Effector memory CD8-positive, alpha-beta T cell (primary cell): ENCODE data around the gene PRDM15.

ENCODE experiments used
- ATAC-seq: fragments of 150-1000 bp; cut with Tn5 transposase; replicated peaks from 2 replicates; pipeline ENCODE4 v1.10.0; 2021; ENCODE audit warnings: mild to moderate bottlenecking, moderate library complexity
- DNase-seq, 3 experiments: peaks; one replicate each; pipeline ENCODE4 v3.0.0; 2021
- H3K27ac Mint-ChIP-seq, 2 donors: one replicate each; pipeline ENCODE4 v1.8.0; 2022; ENCODE audit warnings: mild to moderate bottlenecking in 2 of 2, mixed read lengths in 2 of 2, moderate library complexity in 2 of 2
- H3K27me3 Mint-ChIP-seq, 2 donors: one replicate each; pipeline ENCODE4 v1.8.0; 2022; ENCODE audit warnings: mixed read lengths in 2 of 2
- H3K36me3 Mint-ChIP-seq: one replicate; pipeline ENCODE4 v1.8.0; 2022; ENCODE audit warnings: mild to moderate bottlenecking, moderate library complexity, mixed read lengths; ENCODE audit not compliant: insufficient read depth
- H3K4me1 Mint-ChIP-seq, 2 donors: one replicate each; pipeline ENCODE4 v1.8.0; 2022; ENCODE audit warnings: low read depth in 2 of 2, mixed read lengths in 2 of 2
- H3K4me3 Mint-ChIP-seq, 2 donors: one replicate each; pipeline ENCODE4 v1.8.0; 2022; ENCODE audit warnings: mild to moderate bottlenecking in 2 of 2, mixed read lengths in 2 of 2, moderate library complexity in 2 of 2
- H3K9me3 Mint-ChIP-seq, 2 donors: one replicate each; pipeline ENCODE4 v1.8.0; 2022; ENCODE audit warnings: mixed read lengths in 2 of 2

The PRDM15 gene

DNA sequence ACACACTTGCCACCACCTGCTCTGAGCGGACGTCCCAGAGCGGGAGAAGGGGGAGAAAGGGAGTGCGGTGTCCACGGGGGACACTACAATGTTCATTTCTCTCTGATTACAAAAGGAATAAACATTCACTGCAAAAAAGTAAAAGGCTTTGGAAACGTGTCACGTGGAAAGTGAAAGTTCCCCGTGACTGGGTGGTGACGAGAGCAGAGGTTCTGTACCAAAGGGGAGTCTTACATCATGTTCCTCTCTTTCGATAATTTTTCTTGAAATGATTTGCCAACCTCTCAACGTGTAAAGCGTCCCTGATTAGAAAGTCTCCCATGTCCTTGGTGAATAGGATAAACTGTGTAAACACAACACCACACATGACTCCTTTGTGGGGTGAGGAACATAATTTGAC lies 22.0 kb upstream of the PRDM15 start:
- DNase-seq (no peak), ATAC-seq (no peak)
- Mint-ChIP-seq H3K4me3 (no peak overlapping the region), H3K27me3 (no peaks in the 10 kb centered on the region), H3K27ac (peak overlapping the region; percentile 69 to 72), H3K4me1 (peaks cover 6 to 14% of the 10 kb centered on the region in 2 donors), H3K36me3 (peaks cover 4% of the 10 kb centered on the region), H3K9me3 (no peaks in the 10 kb centered on the region)

DNA sequence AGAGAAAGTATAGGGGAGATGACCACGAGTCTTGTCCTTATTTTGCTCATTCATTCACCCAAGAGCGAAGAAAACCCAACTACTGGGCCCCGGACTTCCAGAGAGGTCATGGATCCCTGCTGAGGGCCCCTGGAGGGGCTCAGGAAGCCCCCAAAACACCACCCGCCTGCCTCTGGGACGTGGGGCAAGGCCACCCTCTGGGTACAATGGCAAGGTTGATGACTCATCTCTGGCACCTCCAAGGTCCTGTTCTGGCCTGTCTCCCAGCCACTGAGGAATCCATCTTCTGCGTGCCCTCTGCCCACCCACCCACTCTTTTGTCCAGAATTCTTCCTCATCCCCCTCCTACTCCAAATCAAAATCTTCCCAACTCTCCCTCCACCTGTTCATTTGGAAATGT lies 21.3 kb upstream of the PRDM15 start:
- peaks cover 4% of the 10 kb centered on the region for H3K36me3 Mint-ChIP-seq
- H3K27me3 Mint-ChIP-seq: no peaks in the 10 kb centered on the region
- H3K4me1 Mint-ChIP-seq: peaks cover 9 to 19% of the 10 kb centered on the region in 2 donors
- DNase-seq: no peak
- peak overlapping the region in 1 of 2 donors; percentile 72 for H3K27ac Mint-ChIP-seq
- no peaks in the 10 kb centered on the region for H3K9me3 Mint-ChIP-seq
- ATAC-seq: no peak
- no peak overlapping the region for H3K4me3 Mint-ChIP-seq

DNA sequence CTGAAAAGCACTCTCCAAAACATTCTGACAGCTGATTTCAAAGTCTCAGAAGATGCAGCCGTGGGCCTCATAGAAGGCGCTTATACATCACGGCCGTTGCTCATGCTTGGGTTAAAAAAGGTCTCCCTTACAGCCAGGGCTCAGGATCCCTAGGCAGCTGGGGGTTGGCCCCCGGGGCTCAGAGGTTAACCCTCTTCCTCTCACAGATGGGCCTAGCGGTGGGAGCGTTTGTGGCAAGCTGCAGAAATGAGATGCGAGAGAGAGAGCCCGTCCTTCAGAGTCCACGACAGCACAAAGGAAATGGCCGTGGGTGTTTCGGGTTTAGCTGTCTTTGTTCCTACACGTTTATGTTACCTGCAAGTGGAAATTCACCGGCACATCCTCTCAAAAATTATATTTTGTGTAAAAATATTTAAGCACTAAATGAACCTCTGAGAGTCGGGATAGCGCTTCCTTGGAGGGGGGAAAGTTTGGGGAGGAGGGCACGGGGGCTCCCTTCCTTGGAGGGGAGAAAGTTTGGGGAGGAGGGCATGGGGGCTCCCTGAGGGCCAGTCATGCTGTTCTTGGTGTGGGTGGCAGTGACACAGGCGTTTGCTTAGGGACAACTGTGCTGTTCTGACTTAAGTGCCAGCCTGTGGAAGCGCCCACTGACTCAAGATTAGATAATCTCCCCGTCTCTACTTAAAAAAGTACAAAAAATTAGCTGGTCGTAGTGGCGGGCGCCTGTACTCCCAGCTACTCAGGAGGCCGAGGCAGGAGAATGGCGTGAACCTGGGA lies 20.5 kb upstream of the PRDM15 start:
- peak overlapping the region in 1 of 2 donors; percentile 44 for H3K4me3 Mint-ChIP-seq
- H3K27me3 Mint-ChIP-seq: no peaks in the 10 kb centered on the region
- no peaks in the 10 kb centered on the region for H3K9me3 Mint-ChIP-seq
- ATAC-seq (peak; percentile 65), DNase-seq (peak in 2 of 3 experiments; percentile 6 to 12)
- H3K36me3 Mint-ChIP-seq: peaks cover 4% of the 10 kb centered on the region
- peak overlapping the region; percentile 80 to 82 for H3K27ac Mint-ChIP-seq
- H3K4me1 Mint-ChIP-seq: peaks cover 9 to 19% of the 10 kb centered on the region in 2 donors

DNA sequence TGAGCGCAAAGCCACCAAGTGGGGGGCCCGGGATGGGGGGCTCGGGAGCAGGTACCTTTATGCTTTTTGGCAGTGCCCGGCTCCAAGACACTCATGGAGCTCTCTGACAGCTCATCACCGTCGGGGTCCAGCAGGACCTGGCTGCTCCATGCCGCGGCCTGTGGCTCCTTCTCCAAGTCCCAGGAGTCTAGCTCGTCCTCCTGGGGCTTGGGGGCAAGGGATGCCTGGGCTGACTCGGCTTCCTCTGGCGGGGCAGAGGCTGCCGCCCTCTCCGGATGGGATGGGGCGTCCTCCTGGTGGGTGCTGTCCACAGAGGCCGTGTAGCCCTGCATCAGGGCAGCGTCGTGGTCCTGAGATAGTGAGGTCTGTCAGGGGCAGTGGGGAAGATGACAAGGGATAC lies 19.9 kb upstream of the PRDM15 start:
- H3K27ac Mint-ChIP-seq: peak overlapping the region; percentile 80 to 82
- H3K27me3 Mint-ChIP-seq: no peaks in the 10 kb centered on the region
- peaks cover 9 to 19% of the 10 kb centered on the region in 2 donors for H3K4me1 Mint-ChIP-seq
- H3K36me3 Mint-ChIP-seq: peaks cover 4% of the 10 kb centered on the region
- H3K4me3 Mint-ChIP-seq: no peak overlapping the region
- ATAC-seq (no peak), DNase-seq (no peak)
- no peaks in the 10 kb centered on the region for H3K9me3 Mint-ChIP-seq

DNA sequence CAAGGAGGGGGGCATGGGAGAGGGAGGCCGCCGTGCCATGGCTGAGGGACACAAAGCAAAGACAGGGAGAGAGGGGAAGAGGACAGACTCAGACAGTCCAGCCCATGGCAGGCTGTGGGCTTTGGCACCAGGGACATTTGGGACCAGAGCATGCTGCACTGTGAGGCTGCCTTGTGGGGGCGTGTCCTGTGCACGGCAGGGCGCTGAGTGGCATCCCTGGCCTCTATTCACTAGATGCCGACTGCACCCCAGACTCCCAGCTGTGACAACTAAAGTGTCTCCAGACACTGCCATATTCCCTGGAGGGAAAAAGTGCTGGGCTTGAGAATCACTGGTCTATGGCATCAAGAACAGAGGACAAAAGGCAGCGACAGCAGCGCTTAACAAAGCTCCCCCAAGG lies 18.6 kb upstream of the PRDM15 start:
- peaks cover 9 to 19% of the 10 kb centered on the region in 2 donors for H3K4me1 Mint-ChIP-seq
- DNase-seq (no peak), ATAC-seq (no peak)
- no peak overlapping the region for H3K27ac Mint-ChIP-seq
- H3K27me3 Mint-ChIP-seq: no peaks in the 10 kb centered on the region
- no peak overlapping the region for H3K4me3 Mint-ChIP-seq
- no peaks in the 10 kb centered on the region for H3K9me3 Mint-ChIP-seq
- H3K36me3 Mint-ChIP-seq: peaks cover 4% of the 10 kb centered on the region

DNA sequence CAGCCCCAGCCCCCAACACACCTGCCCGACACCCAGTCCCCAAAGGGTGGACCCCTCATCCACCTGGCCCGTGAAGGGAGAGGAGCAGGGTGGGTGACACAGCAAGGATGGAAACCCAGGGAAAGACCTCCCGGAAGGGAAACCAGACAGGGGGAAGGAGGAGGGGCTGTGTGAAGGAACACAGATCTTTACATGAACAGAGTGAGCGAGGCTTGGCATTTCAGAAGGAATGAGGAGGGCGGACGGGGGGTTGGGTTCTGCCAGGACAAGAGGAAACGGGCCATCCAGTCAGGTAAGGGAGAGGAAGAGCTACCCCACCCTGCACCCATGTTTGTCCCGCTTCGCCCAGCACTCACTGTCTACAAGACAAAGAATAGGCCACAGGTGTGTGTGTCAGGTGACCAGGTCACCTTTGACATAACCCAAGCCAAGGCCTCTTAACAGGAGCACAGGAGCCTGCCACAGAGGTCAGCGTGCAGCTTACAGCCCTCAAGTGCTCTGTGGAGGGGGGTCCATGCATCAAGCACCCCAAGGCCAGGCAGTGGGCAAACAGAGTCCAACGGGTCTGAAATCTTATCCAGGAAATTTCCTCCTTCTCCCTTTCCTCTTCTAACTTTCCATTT lies 18.0 kb upstream of the PRDM15 start:
- Mint-ChIP-seq H3K4me1 (peaks cover 9 to 19% of the 10 kb centered on the region in 2 donors), H3K36me3 (peaks cover 4% of the 10 kb centered on the region), H3K27me3 (no peaks in the 10 kb centered on the region), H3K27ac (no peak overlapping the region), H3K4me3 (no peak overlapping the region), H3K9me3 (no peaks in the 10 kb centered on the region)
- DNase-seq (no peak), ATAC-seq (no peak)

DNA sequence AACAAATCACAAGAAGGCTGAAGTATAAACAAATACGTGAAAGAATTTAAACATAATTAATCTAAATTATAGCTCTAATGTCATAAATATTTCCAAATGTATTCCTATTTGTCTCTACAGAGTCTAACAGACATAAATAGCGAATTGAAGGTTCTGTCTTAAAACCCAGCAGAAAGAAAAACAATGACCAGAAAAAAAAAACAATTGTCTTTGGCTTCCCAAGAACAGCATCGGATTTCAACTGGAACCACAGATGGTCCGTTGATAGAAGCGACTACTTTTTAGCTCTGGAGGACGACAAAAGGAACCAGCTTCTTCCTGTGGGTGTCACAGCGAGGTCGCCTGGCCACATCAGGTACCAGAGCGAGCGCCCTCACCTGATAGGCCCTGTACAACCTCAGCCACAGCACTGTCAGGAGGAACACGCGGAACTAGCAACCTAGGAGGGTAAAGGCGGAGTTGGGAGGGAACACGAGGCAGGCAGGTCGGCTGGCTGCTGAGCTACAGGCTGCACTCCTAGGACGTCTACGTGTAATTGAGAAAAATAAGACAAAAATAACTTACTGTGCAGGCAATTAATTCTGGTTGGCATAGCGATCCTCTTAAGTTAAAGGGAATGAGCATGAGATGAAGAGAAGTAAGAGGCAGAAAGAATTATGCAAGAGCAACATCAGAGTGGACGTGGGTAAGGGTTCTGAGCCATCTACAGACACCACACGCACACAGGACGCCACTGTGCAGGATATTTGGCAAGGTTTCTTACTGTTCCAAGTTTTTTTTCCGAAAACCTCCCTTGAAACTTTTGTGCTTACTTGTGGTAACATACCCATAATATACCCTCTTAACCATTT lies 16.7 kb upstream of the PRDM15 start:
- Mint-ChIP-seq H3K4me3 (no peak overlapping the region), H3K27ac (peak overlapping the region; percentile 26 to 32), H3K4me1 (peaks cover 9 to 19% of the 10 kb centered on the region in 2 donors), H3K27me3 (no peaks in the 10 kb centered on the region), H3K9me3 (no peaks in the 10 kb centered on the region), H3K36me3 (peaks cover 4% of the 10 kb centered on the region)
- ATAC-seq (peak; percentile 96), DNase-seq (peak; percentile 8 to 35 (median 28))

DNA sequence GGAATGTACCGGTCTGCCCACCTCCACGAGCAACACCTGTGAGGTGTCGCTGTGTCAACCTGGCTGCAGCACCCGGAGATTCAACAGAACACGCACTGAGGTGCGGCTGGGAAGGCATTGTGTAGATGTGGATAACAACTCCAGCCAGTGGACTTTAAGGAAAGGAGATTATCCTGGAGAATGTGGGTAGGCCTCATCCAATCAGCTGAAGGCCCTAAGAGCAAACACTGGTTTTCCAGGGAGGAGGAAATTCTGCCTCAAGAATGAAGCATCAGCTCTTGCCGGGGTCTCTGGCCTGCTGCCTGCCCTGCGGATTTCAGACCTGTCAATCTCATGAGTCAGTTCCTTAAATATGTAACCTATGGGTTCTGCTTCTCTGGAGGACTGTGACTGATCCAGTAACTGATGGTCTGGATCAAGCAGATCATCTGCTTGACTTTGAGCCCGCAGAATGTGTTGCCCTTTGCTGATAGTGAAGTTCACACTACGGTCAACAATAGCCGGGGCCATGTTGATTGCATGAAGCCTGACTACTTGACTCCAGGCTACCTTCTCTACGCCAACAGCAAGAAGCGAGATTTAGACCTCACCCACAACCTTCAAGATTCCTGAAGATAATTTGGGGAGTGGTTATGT lies 15.9 kb upstream of the PRDM15 start:
- DNase-seq (no peak), ATAC-seq (no peak)
- no peak overlapping the region for H3K4me3 Mint-ChIP-seq
- no peaks in the 10 kb centered on the region for H3K27me3 Mint-ChIP-seq
- H3K9me3 Mint-ChIP-seq: no peaks in the 10 kb centered on the region
- no peak overlapping the region for H3K27ac Mint-ChIP-seq
- peaks cover 4% of the 10 kb centered on the region for H3K36me3 Mint-ChIP-seq
- peaks cover 9 to 19% of the 10 kb centered on the region in 2 donors for H3K4me1 Mint-ChIP-seq

DNA sequence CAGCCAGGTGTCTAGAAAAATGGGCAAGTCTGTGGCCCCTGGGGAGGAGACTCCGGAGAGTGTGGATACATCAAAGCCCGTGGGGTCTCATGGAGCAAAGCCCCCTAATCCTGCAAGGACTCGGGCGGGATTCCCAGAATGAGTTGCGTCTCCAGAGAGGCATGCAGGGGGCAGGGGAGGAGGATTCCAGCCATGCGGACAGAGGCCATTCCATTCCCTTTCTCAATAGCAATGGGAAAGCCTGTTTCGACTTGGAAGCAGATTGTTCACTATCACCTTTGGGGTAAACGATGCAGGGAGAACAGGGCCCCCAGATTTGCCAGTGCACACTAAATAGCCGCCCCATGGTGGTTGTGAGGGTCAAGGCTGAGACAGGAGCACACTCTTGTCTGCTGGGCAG lies 15.4 kb upstream of the PRDM15 start:
- Mint-ChIP-seq H3K4me1 (peaks cover 9 to 18% of the 10 kb centered on the region in 2 donors), H3K36me3 (no peaks in the 10 kb centered on the region), H3K9me3 (no peaks in the 10 kb centered on the region), H3K27ac (no peak overlapping the region), H3K4me3 (no peak overlapping the region), H3K27me3 (no peaks in the 10 kb centered on the region)
- ATAC-seq (no peak), DNase-seq (no peak)

DNA sequence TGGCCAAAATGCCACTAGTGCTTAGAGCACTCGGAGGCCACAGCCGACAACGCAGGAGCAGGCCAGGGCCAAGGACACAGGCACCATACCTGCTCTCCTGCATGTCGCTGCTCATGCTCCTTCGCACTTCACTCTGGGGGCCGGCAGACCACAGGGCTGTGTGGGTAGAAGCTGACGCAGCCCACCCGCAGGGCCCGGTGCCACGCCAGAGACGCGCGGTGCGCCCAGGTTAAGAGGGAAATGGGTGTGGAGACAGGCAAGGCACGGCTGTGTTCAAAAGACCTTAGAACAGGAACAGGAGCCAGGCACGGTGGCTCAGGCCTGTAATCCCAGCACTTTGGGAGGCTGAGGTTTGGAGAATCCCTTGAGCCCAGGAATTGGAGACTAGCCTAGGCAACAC lies 13.6 kb upstream of the PRDM15 start:
- H3K4me3 Mint-ChIP-seq: no peak overlapping the region

DNA sequence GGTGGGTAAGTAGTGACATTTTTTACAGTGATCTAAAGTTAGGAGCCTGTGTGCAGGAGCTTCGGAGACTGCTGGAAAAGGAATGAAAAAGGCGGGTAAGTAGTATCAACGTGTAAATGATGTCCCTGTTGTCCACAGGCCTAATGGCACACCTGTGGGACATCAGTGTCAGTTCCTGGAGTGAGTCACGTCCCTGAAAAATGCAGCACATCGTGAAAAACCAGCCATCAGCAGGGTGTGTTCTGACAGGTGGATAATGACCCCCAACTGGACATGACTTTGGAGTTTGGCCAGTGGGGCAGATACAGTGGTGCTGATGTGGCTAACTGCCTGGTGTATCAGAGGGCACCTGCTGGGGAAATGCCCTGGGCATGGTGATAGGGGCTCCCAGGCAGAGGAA lies 12.0 kb upstream of the PRDM15 start:
- no peak for DNase-seq
- no peak overlapping the region for H3K4me3 Mint-ChIP-seq
- peaks cover 3 to 5% of the 10 kb centered on the region in 2 donors for H3K4me1 Mint-ChIP-seq
- H3K36me3 Mint-ChIP-seq: no peaks in the 10 kb centered on the region
- H3K9me3 Mint-ChIP-seq: no peaks in the 10 kb centered on the region
- ATAC-seq: no peak
- no peaks in the 10 kb centered on the region for H3K27me3 Mint-ChIP-seq
- no peak overlapping the region for H3K27ac Mint-ChIP-seq

More for the DNA sequence above, 13.6 kb upstream of the PRDM15 start:
- no peaks in the 10 kb centered on the region for H3K36me3 Mint-ChIP-seq
- H3K4me1 Mint-ChIP-seq: peaks cover 3 to 5% of the 10 kb centered on the region in 2 donors
- ATAC-seq (no peak), DNase-seq (no peak)
- H3K27ac Mint-ChIP-seq: no peak overlapping the region
- H3K9me3 Mint-ChIP-seq: no peaks in the 10 kb centered on the region
- H3K27me3 Mint-ChIP-seq: no peaks in the 10 kb centered on the region

DNA sequence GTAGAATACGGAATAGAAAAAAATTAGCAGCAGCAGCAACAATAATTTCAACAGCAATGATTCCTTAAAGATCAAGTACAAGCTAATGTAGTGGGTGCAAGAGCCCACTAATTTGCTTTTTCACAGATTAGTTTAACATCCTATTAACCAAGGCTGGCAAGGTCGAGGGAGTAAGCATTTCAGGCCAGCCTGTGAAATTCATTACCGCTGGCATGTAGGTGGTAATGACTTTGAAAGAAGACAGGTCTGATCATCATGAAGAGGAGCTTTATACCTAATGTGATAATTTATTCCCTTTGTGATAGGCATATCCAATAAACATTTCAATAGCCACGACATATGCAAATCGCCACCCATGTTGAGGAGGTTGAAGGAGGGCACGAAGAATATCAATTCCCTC lies 11.2 kb upstream of the PRDM15 start:
- H3K27ac Mint-ChIP-seq: no peak overlapping the region
- no peaks in the 10 kb centered on the region for H3K4me1 Mint-ChIP-seq
- ATAC-seq: no peak

DNA sequence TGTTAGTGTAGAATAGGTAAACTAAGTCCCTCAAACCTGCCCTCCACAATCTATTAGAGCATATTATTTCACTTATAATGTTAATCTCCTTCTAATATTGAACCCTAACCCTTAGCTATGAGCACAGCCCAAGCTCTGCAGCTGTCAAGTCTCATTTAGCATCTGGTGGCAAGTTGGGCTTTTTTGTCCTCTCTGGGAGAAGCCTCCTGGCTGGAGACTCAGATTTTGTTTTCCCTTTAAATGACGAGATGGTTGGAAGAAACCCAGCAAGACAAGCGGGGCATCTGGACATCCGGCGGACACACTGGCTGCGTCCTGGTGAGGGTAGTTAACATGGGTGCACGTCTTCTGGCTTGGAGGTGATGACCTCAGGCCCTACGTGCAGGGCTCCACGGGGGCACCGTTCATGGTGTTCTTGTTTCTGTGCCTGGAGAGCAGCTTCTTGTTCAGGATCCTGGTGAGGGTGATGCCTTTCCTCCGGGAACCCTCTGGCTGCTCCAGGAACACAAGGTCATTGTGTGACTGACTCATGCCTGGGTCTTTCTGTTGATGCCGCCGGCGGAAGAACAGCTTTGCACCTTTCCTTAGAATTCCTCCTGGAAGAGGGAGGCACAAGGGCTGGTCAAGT lies 9.7 kb upstream of the PRDM15 start:
- no peaks in the 10 kb centered on the region for H3K9me3 Mint-ChIP-seq
- H3K36me3 Mint-ChIP-seq: no peaks in the 10 kb centered on the region
- H3K4me1 Mint-ChIP-seq: no peaks in the 10 kb centered on the region
- no peak overlapping the region for H3K27ac Mint-ChIP-seq
- no peaks in the 10 kb centered on the region for H3K27me3 Mint-ChIP-seq
- DNase-seq (no peak), ATAC-seq (no peak)
- H3K4me3 Mint-ChIP-seq: no peak overlapping the region

More for the DNA sequence above, 11.2 kb upstream of the PRDM15 start:
- no peaks in the 10 kb centered on the region for H3K9me3 Mint-ChIP-seq
- no peak overlapping the region for H3K4me3 Mint-ChIP-seq
- no peak for DNase-seq
- H3K27me3 Mint-ChIP-seq: no peaks in the 10 kb centered on the region
- no peaks in the 10 kb centered on the region for H3K36me3 Mint-ChIP-seq
